ENCODE results near the gene TMPRSS6.

Gene TMPRSS6

DNA sequence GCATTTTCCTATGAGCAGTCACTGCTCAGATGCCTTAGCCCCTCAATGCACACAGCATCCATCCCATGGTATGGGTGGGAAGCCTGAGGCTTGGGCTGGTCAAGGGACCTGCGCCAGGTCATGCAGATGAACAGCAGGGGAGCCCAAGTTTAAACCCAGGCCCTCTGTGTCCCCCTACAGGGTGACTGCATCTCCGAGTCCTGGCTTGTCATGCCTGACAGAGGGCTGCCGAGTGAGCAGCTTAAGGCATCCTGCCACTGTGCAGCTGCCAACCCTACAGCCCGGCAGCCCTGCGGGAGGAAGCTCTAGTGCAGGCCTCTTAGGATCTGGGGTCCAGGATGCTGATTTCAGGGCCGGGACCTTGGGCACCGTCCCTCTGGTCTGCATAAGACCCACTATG lies 30.2 kb upstream of the TMPRSS6 start:
- no peak for DNase-seq

DNA sequence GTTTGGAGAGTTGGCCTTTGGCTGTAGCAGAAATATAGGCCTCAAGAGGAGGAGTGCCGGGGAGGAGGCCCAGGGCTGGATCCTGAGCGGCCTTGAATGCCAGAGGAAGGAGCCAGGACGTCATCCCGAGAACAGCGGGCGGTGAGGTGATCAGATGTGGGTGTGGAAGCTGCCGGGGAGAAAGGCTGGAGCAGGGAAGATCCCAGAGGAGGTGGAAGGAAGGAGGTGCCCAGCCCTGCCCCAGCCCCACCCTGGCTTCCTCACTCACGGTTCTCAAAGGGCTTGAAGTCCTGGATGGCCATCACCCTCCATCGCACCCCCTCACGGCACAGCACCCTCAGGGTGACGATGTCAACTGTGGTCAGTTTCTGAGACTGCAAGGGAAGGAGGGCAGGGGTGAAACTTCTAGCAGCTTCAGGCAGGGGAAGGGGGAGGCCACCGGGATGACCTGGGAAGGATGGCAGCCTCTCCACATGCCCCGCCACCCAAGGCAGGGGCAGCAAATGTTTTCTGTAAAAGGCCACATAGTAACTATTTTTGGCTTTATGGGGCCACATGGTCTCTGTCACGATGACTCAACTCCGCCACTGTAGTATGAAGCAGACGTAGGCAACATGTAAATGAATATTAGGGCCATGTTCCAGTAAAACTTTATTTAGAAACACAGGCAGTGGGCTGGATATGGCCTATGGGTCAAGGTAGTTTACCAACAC lies 29.5 kb upstream of the TMPRSS6 start:
- DNase-seq: peak in 1 of 2 experiments; percentile 47

DNA sequence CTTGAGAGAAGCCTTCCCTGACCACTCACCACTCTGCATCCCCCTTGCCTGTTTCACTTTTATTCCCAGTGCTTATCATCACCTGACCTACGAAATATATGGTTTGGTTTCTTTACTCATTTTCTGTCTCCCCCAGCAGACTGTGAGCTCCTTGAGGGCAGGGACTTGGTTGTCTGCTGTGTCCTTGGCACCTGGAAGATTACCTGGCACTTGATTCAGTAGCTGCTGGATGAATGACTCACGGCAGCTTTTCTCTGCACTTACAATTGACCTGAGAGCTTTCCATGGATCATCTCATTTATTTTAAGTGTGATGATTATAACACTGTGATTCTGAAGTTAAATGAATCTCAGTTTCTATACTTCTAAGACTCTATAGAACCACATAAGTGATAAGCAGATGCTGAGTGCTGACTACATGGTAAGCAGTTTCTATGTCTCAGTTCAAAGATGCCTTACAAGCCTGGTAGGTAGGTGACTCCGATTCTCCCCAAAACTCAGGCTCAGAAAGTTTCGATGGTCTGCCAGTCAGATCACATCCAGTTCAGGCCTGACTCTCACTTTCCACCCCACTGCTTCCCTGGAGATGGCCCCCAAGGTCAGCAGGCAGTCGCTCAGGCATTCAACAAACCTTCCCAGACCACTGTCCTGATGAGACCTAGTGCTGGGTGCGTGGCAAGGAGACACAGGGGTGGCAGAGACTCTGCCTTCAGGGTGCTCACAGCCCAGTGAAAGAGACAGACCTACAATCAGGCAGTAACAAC lies 28.6 kb upstream of the TMPRSS6 start:
- DNase-seq: peak; percentile 65 to 73

DNA sequence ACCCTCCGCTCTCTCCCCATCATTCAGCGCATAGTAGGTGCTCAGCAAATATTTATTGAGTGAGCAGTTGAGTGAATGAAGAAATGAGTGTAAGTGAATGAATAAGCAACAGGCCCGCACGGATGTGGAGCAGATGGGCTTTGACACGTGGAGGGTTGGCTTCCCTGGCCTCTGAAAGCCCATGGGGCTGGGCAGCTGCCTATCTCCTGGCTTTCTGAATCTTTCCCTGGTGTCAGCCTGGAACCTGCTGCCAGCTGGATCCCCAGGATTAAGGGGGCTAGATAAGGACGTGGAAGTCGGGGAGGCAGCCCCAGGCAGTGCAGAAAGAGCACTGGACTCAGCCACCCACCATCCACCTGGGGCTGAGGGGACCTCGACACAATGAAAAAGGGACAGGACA lies 27.6 kb upstream of the TMPRSS6 start:
- no peak for DNase-seq

DNA sequence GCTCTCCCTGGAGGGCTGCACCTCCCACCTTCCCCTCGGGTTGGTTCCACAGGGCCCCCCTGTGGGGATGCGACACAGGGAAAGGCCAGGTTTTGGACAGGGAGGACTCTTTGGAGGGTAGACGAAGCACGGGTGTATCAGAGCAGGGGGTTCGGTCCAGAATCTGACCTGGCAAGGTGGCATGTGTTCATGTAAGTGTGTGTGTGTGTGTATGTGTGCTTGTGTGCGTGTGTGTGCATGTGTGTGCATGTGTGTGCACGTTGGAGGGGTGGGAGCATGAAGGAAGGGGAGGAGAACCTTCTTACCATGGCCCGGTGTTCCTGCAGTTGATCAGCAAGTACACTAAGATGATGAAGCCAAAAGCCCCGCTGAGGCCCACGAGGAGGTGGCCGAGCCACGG lies 25.5 kb upstream of the TMPRSS6 start:
- no peak for DNase-seq

DNA sequence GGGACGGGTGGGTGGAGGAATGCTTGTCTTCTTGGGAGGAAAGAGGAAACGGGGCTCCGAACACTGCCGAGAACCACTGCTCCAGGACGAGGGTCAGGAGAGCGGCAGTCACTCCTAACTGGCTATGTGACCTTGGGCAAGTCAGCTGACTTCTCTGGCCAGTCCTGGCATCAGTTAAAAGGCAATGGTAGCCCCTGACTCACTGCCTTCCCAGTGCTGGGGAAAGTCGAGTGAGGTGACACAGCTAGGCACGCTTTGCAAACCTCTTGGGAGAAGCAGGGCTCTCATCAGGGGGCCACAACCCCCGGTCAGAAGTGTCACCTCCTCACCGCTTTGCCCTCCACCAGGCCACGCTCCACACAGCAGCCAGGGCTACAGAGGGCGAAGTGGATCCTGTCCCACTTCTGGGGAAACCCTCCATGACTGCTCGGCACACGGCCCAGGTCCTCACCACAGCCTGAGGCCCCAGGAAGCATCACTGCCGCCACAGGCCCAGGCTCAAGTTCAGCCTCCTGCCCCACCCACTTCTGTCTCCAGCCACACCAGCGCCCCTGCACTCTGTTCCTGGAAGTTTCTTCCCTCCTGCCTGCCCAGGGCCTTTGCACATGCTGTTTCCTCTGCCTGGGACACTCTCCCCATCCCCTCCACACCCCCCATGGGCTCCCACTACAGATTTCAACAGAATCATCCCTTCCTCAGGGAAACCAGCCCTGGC lies 23.9 kb upstream of the TMPRSS6 start:
- no peak for DNase-seq

DNA sequence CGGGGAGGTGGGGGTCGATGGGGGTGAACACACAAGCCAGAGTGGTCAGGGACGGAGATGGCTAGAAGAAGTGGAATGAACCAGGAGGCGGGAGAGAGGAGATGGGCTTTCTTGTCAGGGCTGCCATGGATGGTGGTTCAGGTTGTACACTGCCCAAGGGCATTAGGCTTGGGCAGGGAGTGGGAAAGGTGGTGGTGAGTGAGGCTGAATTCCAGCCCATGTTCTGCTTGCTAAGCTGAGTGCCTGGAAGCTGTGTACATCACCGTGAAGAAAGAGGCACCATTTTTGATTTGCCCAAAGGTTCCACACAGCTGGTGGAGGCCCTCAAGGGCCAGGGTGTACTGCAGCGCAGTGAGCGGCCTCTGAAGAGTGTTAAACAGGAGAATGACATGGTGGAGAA lies 23.3 kb upstream of the TMPRSS6 start:
- no peak for DNase-seq

DNA sequence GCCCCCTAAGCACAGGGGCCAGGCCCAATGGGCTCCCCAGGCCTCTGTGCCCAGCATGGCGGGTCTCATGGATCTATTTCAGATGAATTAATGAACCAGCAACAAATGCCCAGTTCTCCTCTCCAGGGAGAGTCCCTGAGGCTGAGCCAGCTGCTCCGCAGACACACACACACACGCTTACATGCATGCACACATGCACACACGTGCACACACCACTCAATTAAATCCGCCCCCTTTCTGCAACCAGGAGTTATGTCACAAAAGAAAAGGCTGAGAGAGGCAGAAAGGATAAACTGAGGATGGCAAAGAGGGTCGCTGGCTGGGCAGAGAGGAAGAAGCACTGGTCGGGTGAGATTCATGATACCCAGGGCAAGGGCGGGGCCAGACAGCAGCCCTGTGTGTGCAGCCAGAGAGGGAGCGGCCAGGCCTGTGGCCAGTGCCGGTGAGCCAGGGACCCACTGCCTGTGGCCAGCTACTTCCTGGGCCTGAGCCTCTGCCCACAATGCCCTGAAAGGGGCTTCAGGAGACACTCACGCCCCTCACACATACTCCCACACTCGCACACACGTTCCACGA lies 20.4 kb upstream of the TMPRSS6 start:
- DNase-seq: no peak

- no peak for DNase-seq
Measured at GRCh38 chr22:37128555-37129281, 19.2 kb upstream of the TMPRSS6 start.

GRCh38 chr22:37127350-37127878 lies 17.9 kb upstream of the TMPRSS6 start:
- no peak for DNase-seq

DNA sequence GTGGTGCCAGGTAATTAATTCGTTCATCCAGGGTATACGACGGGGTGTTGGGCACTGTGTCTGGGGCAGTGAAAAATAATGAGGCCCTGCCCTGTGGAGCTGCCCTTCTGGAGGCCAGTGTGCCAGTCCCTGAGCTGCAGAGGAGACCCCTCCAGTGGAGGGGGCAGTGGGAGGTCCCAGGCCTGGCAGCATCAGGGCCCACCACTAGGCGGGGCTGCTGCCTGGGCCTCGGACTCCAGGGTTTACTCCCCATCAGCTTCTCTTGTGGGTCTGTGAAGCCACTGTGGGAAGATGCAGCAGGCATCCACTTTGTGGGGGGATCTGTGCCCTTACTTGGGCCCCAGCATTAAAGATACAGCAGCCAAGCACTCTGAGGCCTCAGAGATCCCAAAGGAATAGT lies 17.4 kb upstream of the TMPRSS6 start:
- peak in 1 of 2 experiments; percentile 46 for DNase-seq

DNA sequence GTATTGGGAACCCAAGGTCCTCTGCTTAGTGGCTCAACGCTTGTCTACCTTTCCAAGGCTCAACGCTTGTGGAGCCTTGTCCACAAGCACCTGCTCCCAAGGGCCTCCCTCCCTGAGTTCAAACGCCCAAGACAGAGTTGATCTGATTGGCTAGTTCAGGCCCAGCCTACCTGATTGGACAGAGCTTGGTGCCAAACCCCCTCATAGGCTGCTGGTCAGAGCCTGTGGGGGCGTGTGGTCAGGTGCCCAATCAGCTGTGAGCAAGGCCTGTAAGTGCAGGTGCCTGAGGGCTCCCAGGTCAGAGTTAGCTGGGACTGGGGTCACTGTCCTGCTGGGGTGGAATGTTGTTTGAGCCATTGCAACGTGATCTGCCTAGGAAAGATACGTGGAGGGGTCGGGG lies 16.9 kb upstream of the TMPRSS6 start:
- DNase-seq: no peak

GRCh38 chr22:37123649-37124048 lies 14.1 kb upstream of the TMPRSS6 start:
- DNase-seq: no peak

DNA sequence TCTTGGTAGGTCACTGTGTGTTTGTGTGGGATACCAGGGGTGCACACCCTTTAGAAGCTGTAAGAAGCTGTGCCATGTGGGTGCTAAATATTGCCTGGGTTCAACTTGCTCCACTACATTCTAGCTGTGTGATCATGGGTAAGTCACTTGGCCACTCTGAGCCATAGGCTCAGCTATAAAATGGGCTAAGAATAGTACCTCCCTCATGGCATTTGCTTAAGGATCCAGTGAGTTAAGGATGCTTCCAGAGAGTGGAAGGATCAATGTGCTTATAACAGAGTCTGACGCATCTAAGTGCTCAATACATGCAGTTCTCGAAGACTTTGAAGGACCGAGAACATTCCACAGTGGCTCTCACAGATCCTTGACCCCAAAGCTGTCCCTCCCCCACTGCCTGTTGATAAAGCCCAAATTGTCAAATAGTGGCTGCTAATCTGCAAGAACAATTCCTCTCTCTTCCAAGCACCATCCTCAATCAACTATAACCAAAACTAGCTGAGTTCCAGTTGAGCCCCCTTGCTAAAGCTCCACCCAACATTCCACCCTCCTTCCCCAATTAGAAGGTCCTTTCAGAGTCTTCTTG lies 13.2 kb upstream of the TMPRSS6 start:
- no peak for DNase-seq

DNA sequence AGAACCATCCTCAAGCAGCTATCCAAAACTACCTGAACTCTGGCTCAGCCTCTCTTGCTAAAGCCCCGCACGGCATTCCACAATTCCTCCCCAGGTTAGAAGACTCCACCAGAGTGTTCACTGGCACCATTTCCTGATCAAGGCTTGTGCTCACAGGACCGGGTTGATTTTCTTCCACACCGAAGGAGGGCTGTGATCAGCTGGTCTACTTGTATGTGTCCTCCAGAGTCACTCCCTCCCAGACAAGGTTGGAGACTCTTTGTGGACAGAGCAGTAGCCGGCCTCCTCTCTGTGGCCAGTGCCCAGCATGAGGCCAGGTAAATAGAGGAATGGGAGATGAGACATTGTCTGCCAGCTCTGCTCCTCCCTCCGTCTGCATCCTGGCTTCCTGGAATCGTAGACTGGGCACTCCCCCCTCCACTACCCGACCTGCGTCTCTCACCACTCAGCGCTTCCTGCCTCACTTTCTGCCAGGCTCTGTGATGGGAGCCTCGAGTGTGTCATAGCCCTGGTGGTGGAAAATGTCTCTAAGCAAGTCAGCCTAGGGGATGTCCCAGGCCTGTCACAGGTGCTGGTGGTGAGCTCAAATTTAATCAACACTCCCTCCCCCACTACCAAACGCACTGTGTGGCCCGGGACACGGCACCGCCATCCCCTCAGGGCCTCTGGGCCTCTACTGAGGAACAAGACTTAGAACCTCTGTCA lies 12.5 kb upstream of the TMPRSS6 start:
- DNase-seq: peak; percentile 92 to 95

GRCh38 chr22:37120569-37121340 lies 11.2 kb upstream of the TMPRSS6 start:
- DNase-seq: no peak

DNA sequence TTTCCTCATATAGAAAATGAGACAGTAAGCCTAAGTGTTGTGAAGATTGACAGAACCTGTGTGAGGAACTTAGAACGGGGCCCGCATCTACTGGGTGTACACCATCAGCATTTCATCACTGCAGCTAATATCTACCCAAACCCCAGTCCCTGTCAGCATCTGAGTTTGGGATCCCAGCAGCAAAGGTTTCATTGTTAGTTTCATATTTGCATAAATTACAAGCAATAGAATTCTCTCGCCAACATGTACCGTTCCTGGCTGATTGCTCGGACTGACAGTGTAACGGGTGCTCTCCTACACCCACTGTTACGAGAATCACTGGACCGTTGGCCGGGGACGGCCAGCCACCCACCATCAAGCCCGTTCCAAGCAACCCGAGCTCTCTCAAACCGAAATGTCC lies 10.4 kb upstream of the TMPRSS6 start:
- DNase-seq: no peak

DNA sequence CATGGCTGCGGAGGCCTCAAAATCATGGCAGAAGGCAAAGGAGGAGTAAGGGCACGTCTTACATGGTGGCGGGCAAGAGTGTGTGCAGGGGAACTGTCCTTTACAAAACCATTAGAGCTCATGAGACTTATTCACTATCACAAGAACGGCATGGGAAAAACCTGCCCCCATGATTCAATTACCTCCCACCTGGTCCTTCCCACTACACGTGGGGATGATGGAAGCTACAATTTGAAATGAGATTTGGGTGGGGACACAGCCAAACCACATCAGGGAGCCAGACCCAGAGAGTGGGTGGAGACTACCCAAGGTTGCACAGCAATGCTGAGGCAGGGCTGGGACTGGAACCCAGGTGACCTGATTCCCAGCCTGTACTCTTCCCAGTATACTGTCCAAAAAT lies 8.6 kb upstream of the TMPRSS6 start:
- no peak for DNase-seq

- no peak for DNase-seq
Measured at GRCh38 chr22:37117092-37117491, 7.6 kb upstream of the TMPRSS6 start.

DNA sequence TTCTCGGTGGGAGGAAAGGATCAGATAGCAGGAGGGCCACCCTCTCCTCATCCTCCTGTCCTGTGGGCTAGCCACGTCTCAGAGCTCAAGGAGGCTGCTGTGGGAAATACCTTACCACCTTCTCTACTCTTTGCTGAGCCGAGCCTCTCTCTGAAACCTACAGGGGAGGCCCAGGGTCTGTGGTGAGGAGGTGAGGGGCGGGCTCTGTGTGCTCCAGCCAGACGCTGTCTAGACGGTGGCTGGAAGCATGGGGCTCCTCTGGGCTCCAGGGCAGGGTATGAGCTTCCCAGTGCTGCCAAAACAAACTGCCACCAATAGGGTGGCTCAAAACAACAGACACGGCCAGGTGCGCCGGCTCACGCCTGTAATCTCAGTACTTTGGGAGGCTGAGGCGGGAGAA lies 5.5 kb upstream of the TMPRSS6 start:
- no peak for DNase-seq

DNA sequence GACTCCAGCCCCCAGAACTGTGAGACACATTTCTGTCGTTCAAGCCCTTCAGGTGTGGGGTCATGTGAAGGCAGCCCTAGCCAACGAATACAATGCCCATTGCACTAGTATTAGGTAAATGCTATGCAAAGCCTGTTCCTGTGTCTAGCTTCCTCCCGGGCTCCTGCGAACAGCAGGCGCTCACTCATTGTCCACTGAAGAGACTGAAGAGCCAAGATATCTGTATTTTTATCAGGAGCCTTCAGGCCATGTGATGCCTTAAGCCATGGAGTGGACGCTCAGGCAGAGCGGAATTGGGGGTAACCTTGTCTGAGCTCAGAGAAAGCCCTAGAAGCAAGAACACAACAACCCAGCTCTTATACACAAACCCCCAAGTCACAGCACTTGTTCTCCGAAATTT lies 4.2 kb upstream of the TMPRSS6 start:
- no peak for DNase-seq
